HG02840 (cell line): ENCODE data around the gene PTDSS2.

Source experiments
- ATAC-seq: cut with Tn5 transposase; IDR thresholded peaks from one replicate; pipeline ENCODE4 v1.9.1; 2021; ENCODE audit warnings: mild to moderate bottlenecking, moderate library complexity, moderate number of reproducible peaks; ENCODE audit not compliant: unreplicated experiment, low FRiP score

PTDSS2 gene

DNA sequence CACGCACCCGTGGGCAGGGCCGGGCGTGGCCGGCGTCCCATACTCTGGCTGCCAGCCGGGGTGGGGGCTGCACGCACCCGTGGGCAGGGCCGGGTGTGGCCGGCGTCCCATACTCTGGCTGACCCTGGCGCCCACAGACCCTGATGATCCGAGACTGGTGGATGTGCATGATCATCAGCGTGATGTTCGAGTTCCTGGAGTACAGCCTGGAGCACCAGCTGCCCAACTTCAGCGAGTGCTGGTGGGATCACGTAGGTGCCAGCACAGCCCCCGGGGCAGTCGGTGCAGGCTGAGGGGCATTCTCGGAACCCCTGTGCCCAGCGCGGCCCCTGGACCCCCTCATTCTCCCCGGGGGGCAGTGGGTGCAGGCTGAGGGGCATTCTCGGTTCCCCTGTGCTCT, 38.0 kb downstream of the PTDSS2 start:
- ATAC-seq, result no peak

DNA sequence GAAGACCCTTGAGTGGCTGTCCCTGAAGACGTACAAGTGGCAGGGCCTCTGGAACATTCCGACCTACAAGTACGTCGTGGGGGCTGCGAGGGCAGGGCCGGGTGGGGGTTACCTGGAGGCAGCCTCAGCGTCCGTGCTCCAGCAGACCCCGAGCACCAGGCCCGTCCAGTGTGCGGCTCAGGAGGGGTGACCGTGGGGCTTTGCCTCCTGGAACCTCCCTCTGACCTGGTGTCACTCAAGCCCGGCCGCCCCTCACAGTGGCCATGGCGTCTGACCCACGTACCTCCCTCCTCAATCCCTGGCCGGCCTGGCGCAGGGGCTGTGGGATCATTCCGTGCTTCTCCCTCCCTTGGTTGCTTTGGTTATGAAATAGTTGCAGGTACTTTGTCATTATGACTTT, 38.5 kb downstream of the PTDSS2 start:
- ATAC-seq, result no peak

DNA sequence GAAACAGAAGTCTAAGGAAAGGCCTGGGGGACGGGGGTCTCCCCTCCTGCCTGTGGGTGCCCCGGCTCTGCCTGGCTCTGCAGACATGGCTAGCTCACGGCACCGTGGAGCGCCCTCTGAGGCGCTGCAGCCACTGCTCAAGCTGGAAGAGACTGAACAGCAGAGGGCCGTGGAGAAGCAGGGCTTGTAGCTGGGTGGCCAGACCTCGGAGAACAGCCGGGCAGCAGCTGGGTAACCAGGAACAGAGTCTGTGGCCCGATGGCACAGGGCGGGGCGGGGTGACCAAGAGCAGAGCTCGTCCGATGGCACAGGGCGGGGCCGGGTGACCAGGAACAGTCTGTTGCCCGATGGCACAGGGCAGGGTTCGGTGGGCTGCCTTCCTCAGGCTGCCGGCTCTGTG, 38.9 kb downstream of the PTDSS2 start:
- ATAC-seq, result no peak

DNA sequence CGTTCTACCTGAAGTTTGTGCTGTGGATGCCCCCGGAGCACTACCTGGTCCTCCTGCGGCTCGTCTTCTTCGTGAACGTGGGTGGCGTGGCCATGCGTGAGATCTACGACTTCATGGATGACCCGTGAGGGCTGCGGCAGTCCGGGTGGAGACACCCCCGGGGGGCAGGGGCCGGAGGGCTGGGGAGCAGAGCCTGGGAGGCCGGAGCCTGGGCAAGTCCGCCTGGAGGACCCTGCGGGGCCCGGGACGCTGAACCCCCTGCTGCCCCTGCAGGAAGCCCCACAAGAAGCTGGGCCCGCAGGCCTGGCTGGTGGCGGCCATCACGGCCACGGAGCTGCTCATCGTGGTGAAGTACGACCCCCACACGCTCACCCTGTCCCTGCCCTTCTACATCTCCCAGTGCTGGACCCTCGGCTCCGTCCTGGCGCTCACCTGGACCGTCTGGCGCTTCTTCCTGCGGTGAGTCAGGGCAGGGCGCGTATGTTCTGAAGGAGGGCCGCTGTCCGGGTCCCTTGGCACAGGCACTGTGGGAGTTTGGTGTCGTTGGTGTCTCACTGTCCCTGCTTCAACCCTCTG, 39.6 kb downstream of the PTDSS2 start:
- ATAC-seq, result no peak

DNA sequence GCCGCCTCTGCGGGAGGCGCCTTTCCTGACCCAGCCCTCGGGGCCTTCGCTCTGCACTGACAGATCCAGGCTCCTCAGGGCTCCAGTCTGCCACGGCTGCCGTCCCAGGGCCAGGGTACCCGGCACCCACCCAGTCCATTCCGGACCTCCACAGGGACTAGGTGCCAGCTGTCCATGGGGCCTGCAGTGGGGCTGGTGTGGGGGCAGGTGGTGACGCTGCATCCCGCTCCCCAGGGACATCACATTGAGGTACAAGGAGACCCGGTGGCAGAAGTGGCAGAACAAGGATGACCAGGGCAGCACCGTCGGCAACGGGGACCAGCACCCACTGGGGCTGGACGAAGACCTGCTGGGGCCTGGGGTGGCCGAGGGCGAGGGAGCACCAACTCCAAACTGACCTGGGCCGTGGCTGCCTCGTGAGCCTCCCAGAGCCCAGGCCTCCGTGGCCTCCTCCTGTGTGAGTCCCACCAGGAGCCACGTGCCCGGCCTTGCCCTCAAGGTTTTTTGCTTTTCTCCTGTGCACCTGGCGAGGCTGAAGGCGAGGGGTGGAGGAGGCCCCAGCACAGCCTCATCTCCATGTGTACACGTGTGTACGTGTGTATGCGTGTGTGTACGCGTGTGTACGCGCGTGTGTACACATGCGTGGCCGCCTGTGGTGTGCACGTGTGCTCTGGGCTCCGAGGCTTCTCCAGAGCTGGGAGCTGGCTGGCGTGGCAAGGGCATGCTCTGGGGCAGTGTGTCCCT, 40.3 kb downstream of the PTDSS2 start:
- no peak for ATAC-seq

DNA sequence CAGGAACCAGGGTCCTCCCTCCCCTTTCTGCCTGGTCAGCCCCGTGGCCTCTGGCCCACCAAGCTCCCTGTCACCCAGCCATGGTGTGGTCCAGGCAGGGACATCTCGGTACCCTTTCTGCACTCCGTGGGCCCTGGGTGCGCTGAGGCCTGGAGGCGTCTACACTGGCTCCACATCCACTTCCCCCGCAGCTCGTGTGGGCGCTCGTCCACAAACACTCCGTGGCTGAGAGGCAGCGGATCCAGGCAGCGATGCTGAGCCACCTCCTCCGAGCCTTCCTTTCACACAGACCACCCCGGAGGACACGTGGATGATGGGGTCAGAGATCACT, 40.8 kb downstream of the PTDSS2 start:
- no peak for ATAC-seq

DNA sequence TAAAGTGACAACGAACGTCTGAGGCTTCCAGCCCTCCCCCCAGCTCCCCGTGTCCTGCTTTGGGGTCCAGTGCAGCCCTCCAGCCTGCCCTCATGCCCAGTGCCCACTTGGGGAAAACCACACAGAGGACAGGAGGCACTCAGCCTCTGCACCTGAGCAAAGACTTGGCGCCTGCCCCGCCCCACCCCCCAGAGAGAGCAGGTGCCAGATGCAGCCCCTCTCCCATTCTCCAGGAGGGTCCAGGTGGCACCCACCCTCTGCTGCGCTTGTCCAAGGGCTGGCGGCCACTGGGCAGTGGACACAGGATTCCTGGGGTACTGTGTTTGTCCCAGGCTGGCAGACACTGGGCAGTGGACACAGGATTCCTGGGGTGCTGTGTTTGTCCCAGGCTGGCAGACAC, 41.3 kb downstream of the PTDSS2 start:
- ATAC-seq, result no peak

DNA sequence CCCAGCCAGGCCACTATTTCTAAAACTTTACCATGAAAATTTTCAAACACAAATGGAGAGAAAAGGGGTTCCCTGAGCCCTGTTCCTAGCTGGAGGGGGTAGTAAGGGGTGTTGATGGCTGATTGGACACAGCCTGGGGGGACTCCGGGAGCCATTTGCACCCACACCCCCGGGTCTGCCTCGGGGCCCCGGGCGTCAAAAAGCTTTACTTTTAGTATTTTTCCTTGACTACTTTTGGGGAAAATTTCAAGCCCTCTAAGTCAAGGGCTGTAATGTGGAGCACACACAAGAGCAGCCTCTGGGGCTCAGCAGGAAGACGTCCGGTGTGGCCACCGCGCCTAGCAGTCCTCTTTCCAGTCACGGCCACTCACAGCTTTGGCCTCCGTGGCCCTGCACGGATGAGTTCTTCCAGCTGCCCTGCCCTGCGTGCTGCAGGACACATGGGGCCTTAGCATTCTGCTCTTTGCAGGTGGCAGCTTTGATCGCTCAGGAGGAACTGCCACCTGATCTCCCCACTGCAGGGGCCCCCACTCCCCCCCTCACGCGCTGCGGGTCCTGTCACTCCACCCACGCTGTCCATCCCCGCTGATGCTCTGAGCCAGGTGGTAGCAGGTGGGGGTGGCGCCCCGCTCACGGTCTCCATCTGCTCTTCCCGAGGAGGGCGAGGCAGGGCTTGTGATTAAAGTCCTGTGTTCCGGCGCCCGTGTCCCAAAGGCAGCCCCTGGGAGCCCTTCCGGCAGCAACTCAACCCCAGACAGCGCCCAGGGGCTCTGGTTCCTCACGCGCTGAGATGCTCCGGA, 42.5 kb downstream of the PTDSS2 start:
- no peak for ATAC-seq

DNA sequence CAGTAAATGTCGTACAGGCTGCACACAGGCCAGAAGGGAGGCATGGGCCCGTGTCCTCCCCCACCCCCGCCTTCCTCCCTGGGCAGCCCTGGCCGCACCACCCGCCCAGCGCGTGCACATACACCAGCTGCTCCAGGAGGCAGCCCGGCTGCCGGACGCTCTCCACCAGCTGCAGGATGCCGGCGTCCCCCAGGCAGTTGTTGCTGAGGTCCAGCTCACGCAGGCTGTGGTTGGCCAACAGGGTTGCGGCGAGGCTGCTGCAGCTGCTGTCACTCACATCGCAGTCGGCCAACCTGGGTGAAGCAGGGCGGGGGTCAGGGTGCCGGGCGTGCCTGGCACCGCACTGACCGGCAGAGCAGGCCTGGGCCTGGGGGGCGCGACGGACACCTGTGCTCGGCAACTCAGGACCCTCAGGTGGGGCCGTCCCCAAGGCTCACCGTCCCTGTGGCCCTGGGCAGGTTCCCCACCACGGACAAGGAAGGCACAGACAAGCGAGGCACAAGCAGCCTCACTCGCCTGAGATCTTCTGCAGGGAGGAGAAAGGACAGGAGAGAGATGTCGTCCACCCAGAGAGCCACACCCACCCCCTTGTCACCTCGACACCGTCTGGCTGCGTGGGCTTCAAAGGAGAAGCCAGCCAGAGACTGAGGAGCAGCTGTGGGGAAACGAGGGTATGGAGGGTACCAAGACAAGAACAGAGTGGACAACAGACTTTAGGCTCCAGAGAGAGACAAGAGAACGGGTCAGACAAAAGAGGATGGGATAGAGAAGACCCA, 44.9 kb downstream of the PTDSS2 start:
- no peak for ATAC-seq

DNA sequence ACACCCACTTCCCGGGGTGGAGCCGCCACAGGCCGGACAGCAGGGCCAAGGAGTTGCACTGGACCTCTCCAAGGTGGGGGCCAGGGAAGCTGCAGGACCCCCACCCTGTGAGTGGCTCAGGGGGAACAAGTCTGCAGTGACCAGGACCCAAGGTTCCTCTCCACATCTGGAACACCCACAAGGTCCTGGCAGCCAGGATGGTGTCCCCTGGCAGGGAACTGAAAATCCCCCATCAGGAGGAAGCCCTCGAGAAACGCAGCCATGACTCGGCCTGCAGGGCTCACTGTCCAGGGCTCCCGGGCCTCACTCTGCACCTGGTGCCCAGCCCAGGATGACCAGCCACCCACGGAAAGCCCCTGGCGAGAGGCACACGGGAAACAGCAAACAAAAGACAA, 45.5 kb downstream of the PTDSS2 start:
- no peak for ATAC-seq

DNA sequence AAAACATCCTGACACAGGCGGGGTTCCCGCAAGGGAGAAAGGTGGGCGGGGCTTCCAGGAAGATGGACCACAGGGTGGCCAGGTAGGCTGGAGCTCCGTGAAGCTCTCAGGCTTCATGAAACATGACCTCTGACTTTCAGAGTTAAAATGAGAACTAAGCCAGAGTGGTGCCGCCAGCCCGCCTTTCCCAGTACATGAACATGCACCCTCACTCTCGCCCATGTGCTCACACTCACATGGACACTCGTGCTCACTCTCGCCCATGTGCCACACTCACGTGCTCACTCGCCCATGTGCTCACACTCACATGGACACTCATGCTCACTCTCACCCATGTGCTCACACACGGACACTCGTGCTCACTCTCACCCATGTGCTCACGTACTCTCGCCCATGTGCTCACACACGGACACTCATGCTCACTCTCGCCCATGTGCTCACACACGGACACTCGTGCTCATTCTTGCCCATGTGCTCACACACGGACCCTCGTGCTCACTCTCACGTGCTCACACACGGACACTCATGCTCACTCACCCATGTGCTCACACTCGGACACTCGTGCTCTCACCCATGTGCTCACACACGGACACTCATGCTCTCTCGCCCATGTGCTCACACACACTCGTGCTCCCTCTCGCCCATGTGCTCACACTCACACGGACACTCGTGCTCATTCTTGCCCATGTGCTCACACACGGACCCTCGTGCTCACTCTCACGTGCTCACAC, 46.9 kb downstream of the PTDSS2 start:
- ATAC-seq, result no peak

DNA sequence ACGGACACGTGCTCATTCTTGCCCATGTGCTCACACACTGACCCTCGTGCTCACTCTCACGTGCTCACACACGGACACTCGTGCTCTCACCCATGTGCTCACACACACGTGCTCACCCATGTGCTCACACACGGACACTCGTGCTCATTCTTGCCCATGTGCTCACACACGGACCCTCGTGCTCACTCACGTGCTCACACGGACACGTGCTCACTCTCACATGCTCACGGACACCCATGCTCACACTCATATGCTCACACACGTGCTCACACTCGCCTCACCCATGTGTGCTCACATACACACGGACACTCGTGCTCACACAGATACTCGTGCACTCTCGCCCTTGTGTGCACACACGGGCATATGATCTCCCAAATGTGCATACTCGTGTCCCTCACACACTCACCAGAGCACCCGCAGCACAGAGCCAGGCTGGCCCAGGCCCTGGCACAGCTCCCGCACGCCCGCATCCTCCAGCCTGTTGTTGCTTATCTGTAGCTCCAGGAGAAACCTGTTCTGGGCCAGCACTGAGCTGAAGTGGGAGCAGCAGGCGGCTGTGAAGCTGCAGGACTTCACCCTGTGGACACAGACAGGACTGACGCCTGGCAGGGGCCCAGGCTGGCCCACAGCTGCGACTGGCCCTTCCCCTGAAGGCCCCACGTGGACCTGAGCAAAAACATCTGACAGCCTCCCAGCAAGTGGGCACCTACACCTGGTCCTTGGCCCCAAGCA, 47.7 kb downstream of the PTDSS2 start:
- no peak for ATAC-seq

DNA sequence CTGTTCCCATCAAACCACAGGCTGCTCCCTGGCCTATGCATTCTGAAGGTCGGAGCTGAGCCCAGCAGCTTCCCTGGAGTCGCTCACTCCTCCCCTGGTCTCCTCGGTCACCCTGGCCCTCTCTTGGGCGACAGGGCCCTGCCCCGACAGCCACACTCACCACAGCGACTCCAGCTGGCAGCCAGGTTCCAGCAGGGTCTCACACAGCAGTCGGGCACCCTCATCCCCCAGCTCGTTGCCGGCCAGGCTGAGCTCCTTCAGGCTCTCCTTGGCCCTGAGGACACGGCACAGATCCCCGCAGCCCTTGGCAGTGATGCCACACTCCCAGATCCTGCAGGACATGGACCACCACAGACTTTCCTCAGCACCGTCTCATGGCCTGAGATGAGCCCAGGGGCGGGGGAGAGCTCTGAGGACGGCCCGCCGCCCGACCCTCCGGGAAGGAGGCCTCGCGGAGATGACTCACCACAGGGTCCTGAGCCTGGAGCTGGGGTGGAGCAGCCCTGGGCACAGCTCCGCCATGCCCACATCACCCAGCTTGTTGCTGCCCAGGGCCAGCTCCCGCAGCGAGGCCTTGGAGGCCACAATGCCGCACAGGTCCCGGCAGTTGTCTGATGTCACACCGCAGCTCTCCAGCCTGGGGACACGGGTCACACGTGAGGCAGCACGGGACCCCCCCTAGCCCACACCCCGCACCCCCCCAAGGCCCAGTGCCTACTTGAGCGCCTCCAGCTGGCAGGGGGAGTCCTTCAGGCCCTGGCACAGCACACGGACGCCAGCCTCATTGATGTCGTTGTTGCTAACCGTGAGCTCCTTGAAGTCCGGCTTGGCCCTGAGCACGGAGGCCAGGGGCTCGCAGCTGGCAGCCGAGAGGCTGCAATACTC, 48.5 kb downstream of the PTDSS2 start:
- ATAC-seq, result no peak

DNA sequence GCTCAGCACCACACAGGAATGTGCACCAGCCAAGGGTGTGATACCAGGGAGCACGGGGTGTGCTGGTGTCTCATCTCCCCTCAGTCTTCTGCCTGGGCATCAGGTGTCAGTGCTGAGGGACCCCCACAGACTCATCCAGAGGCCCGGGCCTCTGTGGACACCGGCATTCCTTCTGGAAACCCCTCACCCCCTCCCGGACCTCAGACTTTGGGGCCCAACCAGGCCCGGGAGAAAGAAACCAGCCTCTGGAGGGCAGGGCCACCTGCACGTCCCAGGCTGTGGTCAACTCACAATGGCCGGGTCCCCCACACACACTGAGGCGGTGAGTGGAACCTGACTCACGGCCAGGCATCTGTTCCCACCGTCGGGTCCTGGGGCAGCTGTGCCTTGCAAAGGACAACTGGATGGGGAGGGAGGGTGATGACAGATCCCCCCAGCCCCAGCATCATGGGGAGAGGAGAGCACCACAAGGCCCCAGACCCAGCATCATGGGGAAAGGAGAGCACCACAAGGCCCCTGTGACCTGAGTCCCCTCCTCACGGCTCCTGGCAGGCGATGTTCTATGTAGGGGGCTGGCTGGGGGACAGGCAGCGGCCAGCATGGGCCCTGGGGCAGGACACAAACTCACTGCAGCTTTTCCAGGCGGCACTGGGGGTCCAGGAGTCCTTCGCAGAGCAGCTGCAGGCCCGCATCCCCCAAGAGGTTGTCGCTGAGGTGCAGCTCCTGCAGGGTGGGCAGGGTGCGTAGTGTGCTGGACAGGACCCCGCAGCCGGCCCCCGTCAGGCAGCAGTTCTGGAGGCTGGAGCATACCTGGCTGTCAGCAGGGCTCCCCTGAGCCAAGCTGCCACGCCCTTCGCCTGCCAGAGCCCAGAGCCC, 49.4 kb downstream of the PTDSS2 start:
- ATAC-seq, result no peak

DNA sequence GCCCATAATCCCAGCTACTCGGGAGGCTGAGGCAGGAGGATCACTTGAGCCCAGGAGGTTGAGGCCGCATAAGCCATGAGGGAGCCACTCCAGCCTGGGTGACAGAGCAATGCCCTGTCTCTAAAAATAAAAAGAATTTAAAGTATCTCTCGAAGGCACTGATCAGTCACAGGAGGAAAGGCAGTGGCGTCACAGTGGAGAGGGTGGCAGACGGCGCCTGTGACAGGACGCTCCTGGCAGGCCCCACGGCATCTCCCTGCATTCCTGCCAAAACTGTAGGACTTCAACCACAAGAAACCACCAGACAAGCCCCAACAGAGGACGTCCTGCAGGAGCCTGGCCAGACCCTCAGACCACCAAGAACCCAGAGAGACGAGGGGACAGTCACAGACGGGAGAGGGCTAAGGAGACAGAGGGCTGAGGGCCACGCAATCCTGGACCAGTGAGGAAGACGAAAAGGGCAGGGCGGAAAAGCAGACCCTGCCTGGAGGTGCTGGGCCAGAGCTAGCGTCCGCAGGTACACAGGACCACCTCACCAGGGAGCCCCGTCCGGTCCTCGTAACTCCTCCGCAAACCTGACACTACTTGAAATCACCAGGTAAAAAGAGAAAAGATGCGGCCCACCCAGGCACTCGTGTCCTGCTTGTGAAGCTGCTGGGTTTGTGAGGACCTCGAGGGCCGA, 51.1 kb downstream of the PTDSS2 start:
- no peak for ATAC-seq

DNA sequence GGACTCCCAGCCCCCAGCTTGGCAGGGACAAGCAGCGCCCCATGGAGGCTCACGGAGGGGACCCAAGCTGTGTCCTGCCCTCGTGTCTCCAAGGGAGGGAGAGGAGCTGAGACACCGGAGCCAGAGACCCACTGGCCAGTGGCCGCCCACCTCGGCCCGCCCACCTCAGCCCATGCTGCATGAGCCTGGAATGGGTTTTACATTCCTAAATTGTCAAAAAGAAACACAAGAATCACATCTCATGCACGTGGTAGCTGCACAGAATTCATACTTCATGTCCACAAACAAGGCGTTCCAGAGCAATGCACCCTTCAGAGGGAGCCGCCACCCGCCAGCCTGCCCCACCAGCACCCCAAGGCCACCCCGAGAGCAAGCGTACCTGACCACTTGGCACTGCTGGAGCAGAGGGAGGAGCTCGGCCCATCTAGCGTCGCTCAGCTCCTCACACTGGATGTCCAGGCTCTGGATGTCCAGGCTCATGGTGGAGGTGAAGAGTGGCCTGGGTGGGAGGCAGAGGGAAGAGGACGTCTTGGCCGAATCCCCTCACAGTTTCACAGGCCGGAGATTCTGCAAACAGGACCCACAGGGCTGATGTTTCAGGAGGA, 51.7 kb downstream of the PTDSS2 start:
- no peak for ATAC-seq
